Left renal pelvis (tissue), 4 donors: Measurements from ENCODE around the gene CTXND2. TPM values are rescaled to one million over a fixed set of nuclear protein-coding genes. Genes with fewer than 3 reads are reported as not detected.

Source experiments
- DNase-seq, 4 donors: peaks; one replicate each; pipeline ENCODE4 v3.0.0-alpha.2; 2013; ENCODE audit warnings: low read depth in 4 of 4, low spot score in 3 of 4
- polyA plus RNA-seq, 4 donors: library from polyadenylated mRNA; unstranded; fragments of 120-200 nt; gene quantifications; one replicate each; pipeline ENCODE4 v1.2.1, GENCODE V29; 2013; ENCODE audit not compliant: insufficient read length in 4 of 4

CTXND2 gene
- polyA plus RNA-seq, 4 donors, result not detected

DNA sequence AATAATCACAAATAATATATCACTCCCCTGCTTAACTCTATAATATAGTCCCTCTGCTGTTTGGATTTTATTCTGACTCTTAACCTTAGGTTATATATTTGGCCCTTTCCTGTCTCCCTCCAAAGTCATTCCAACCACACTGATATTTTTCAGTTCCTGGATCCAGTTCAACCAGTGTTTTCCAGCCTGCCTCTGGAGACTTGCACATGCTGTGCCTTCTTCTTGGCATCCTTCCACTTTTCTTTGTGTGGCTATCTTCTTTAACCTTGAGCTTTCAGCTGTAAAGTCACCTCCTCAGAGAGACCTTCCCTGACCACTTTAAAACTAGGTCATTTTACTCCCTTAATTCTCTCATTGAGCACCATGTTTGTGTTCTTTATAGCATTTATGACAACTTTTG, 68.3 kb downstream of the CTXND2 start:
- DNase-seq, result no peak

GRCh38 chr1:150957666-150958065, 70.7 kb downstream of the CTXND2 start:
- DNase-seq, result no peak

DNA sequence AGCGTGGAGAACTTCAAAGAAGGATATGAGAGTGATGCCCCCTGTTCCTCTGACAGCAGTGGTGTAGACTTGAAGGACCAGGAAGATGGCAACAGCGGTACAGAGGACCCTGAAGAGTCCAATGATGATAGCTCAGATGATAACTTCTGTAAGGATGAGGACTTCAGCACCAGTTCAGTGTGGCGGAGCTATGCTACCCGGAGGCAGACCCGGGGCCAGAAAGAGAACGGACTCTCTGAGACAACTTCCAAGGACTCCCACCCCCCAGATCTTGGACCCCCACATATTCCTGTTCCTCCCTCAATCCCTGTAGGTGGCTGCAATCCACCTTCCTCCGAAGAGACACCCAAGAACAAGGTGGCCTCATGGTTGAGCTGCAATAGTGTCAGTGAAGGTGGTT, 73.7 kb downstream of the CTXND2 start:
- DNase-seq, result no peak

- no peak for DNase-seq
These were observed 74.8 kb downstream of the CTXND2 start for GRCh38 chr1:150961756-150962155.

Other genes with a start within 250 kb of the CTXND2 start
- 10 to 100 TPM; 30.4 to 43.7 (median 40.7) TPM for gene GOLPH3L, start 190.0 kb upstream of the CTXND2 start, polyA plus RNA-seq
- gene HORMAD1, start 166.2 kb upstream of the CTXND2 start, polyA plus RNA-seq, result under 1 TPM in 1 of 4 donors, not detected in 3; 0.21 TPM
- gene CTSS, start 121.4 kb upstream of the CTXND2 start, polyA plus RNA-seq, result 10 to 100 TPM; 11.3 to 27.6 (median 14.9) TPM
- 100 to 1,000 TPM in 1 of 4 donors, 10 to 100 TPM in 3; 19.8 to 107 (median 35.3) TPM for gene CTSK, start 78.9 kb upstream of the CTXND2 start, polyA plus RNA-seq
- 10 to 100 TPM; 57.0 to 62.8 (median 58.3) TPM for gene ARNT, start 10.5 kb upstream of the CTXND2 start, polyA plus RNA-seq
- gene SETDB1, start 39.2 kb downstream of the CTXND2 start, polyA plus RNA-seq, result 10 to 100 TPM; 62.7 to 88.8 (median 81.9) TPM
- gene CERS2, start 87.7 kb downstream of the CTXND2 start, polyA plus RNA-seq, result 100 to 1,000 TPM; 206 to 297 (median 284) TPM
- gene ANXA9, start 95.2 kb downstream of the CTXND2 start, polyA plus RNA-seq, result 10 to 100 TPM; 10.7 to 21.5 (median 13.6) TPM
- 10 to 100 TPM; 35.7 to 54.4 (median 39.1) TPM for gene MINDY1, start 119.8 kb downstream of the CTXND2 start, polyA plus RNA-seq
- gene PRUNE1, start 121.3 kb downstream of the CTXND2 start, polyA plus RNA-seq, result 10 to 100 TPM; 41.4 to 47.8 (median 46.1) TPM
- gene BNIPL, start 149.4 kb downstream of the CTXND2 start, polyA plus RNA-seq, result 1 to 10 TPM in 3 of 4 donors, under 1 TPM in 1; 0.72 to 5.6 (median 2.6) TPM
- gene C1orf56, start 160.6 kb downstream of the CTXND2 start, polyA plus RNA-seq, result 10 to 100 TPM; 10.3 to 15.1 (median 11.4) TPM
- 10 to 100 TPM; 56.4 to 83.9 (median 74.6) TPM for gene CDC42SE1, start 172.5 kb downstream of the CTXND2 start, polyA plus RNA-seq
- gene MLLT11, start 173.3 kb downstream of the CTXND2 start, polyA plus RNA-seq, result 10 to 100 TPM; 21.9 to 27.4 (median 24.8) TPM
- 10 to 100 TPM; 10.4 to 14.1 (median 11.8) TPM for gene GABPB2, start 183.6 kb downstream of the CTXND2 start, polyA plus RNA-seq